Ascending aorta (tissue), 2 donors: Measurements from ENCODE around the gene CRLF1. TPM values are rescaled to one million over a fixed set of nuclear protein-coding genes. Genes with fewer than 3 reads are reported as not detected.
A peak's percentile ranks its signal among the peaks of the same experiment; 100 is the strongest.

ENCODE experiments used
- DNase-seq, 2 donors: peaks; one replicate each; pipeline ENCODE4 v3.0.0-alpha.2; 2019; ENCODE audit warnings: low spot score in 2 of 2
- H3K27ac ChIP-seq, 2 donors: fragments of 200-600 bp; sonication (generic); one replicate each; pipeline ENCODE4 v1.5.1; 2016 to 2017; ENCODE audit warnings: mild to moderate bottlenecking in 1 of 2
- H3K27me3 ChIP-seq: fragments of 200-600 bp; sonication (generic); one replicate; pipeline ENCODE4 v1.5.1; 2017
- H3K36me3 ChIP-seq, 2 donors: fragments of 200-600 bp; sonication (generic); one replicate each; pipeline ENCODE4 v1.5.1; 2016
- H3K4me1 ChIP-seq, 2 donors: fragments of 200-600 bp; sonication (generic); one replicate each; pipeline ENCODE4 v1.5.1; 2016 to 2017; ENCODE audit warnings: mild to moderate bottlenecking in 1 of 2
- H3K4me3 ChIP-seq, 2 donors: fragments of 200-600 bp; sonication (generic); one replicate each; pipeline ENCODE4 v1.5.1; 2016 to 2017; ENCODE audit warnings: mild to moderate bottlenecking in 1 of 2
- H3K9me3 ChIP-seq, 2 donors: fragments of 200-600 bp; sonication (generic); one replicate each; pipeline ENCODE4 v1.5.1; 2016
- intact Hi-C: fragments of 100-400 bp; cut with DNase I; formaldehyde crosslinking; loops from one replicate; pipeline ENCODE4 v1.15.1; 2023
- total RNA-seq: library from RNA; depleted of rRNA; stranded (reverse); fragments of >200 nt; gene quantifications from one replicate; pipeline ENCODE4 v1.1.0, GENCODE V29; 2016
- TF ChIP-seq, protein P1 (sequence below), 3 experiments: fragments of 200-600 bp in 2 of 3; fragments of 450-650 bp in 1 of 3; sonication (generic) in 2 of 3; IDR thresholded peaks; one replicate each; pipeline ENCODE4 v1.5.1; 2016 to 2019; ENCODE audit warnings: antibody characterized with exemption in 3 of 3, mild to moderate bottlenecking in 1 of 3, moderate library complexity in 1 of 3

Gene CRLF1
- total RNA-seq, 1 donor from 2014 or later, result 638 TPM

DNA sequence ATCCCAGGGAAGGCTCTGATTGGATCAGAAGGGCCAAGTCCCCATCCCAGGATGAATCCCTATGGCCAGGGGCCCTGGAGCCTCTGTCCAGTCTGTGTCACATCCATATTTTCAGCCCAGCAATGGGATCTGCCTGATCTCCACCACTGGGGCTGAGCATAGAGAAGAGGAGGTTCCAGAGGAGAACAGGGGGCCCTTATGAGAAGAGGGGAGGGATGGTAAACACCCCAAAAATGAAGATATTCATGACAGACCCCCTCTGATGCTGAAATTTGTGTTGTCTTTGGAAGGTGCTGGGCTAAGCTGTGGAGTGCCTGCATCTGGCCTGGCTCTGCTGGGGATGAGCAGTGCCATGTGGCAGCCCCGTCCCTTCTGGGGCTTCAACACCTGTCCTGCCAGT, 44.7 kb upstream of the CRLF1 start:
- H3K4me3 ChIP-seq, result peak overlapping the region; percentile 28 to 45
- no peaks in the 10 kb centered on the region for H3K27me3 ChIP-seq
- no peaks in the 10 kb centered on the region for H3K36me3 ChIP-seq
- TF ChIP-seq, protein P1, sequence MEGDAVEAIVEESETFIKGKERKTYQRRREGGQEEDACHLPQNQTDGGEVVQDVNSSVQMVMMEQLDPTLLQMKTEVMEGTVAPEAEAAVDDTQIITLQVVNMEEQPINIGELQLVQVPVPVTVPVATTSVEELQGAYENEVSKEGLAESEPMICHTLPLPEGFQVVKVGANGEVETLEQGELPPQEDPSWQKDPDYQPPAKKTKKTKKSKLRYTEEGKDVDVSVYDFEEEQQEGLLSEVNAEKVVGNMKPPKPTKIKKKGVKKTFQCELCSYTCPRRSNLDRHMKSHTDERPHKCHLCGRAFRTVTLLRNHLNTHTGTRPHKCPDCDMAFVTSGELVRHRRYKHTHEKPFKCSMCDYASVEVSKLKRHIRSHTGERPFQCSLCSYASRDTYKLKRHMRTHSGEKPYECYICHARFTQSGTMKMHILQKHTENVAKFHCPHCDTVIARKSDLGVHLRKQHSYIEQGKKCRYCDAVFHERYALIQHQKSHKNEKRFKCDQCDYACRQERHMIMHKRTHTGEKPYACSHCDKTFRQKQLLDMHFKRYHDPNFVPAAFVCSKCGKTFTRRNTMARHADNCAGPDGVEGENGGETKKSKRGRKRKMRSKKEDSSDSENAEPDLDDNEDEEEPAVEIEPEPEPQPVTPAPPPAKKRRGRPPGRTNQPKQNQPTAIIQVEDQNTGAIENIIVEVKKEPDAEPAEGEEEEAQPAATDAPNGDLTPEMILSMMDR (IDR thresholded peaks at IDR 0.05), result no peak
- DNase-seq, result no peak
- intact Hi-C loops, result no loop called here
- H3K9me3 ChIP-seq, result no peaks in the 10 kb centered on the region
- peaks cover 7 to 38% of the 10 kb centered on the region in 2 donors for H3K4me1 ChIP-seq
- peak overlapping the region; percentile 93 to 94 for H3K27ac ChIP-seq

GRCh38 chr19:18650468-18651041, 44.0 kb upstream of the CRLF1 start:
- Histone ChIP-seq H3K9me3 (no peaks in the 10 kb centered on the region), H3K4me1 (peaks cover 11 to 43% of the 10 kb centered on the region in 2 donors), H3K4me3 (peak overlapping the region; percentile 28 to 45), H3K36me3 (no peaks in the 10 kb centered on the region), H3K27ac (peak overlapping the region; percentile 93 to 94), H3K27me3 (no peaks in the 10 kb centered on the region)
- intact Hi-C loops, result loop anchor here (1.0 kb wide), 1 partner anchor 10 kb away; no protein-coding TSS in a partner anchor
- peak; percentile 73 to 97 for DNase-seq
- TF ChIP-seq, protein P1 (IDR thresholded peaks at IDR 0.05), result no peak

DNA sequence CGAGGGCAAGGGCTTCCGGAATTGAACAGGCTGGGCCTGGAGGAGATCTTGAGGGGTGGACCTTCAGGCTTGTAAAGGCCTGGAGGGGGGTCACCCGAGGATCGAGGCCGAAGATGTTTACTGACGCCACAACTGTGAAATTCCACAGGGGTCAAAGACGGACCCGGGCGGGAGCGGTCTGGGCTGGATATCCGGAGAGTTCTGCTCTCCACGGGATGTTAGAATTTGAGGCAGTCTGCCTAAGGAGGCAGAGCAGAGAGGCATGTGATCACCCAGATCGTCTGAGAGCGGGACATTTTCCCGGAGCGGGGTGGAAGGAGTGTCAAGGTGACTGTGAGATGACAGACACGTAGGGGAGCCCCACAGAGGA, 43.4 kb upstream of the CRLF1 start:
- Histone ChIP-seq H3K4me1 (peaks cover 14 to 48% of the 10 kb centered on the region in 2 donors), H3K4me3 (peak overlapping the region in 1 of 2 donors; percentile 45), H3K36me3 (no peaks in the 10 kb centered on the region), H3K27ac (peak overlapping the region; percentile 93 to 94), H3K9me3 (no peaks in the 10 kb centered on the region), H3K27me3 (no peaks in the 10 kb centered on the region)
- DNase-seq, result peak in 1 of 2 donors; percentile 84
- intact Hi-C loops, result loop anchor here (1.0 kb wide), 1 partner anchor 10 kb away; no protein-coding TSS in a partner anchor
- TF ChIP-seq, protein P1 (IDR thresholded peaks at IDR 0.05), result no peak

DNA sequence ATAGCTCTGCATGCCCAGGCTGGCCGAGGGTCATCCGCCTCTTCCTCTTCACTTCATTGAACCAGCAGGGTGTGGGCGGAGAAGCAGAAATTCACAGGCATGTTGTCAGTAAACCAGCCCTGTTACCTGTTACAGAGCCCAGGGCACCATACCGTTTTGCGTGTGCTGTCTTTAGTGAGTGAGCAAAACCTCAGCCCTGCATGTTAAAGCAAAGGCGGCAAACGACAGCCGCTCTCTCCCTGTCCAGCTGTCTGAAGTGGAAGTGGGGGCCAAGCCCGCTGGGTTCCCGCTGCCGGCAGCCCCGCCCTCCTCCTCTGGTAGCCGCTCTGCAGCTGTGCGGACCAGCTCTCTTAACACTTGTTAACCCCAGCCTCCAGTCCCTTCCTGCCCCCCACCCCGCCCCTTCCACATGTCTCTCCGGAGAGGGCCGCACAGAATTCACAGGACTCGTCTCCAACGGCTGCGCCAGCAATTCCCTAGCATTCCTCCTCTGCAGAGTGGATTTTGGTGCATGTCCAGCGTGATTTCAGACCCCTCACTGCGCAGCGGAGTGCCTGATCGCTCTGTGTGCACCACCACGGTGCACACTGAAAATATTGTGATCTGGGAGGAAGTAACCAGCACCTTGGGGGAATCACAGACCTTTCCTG, 42.9 kb upstream of the CRLF1 start:
- no peak for DNase-seq
- no peaks in the 10 kb centered on the region for H3K9me3 ChIP-seq
- peaks cover 18 to 53% of the 10 kb centered on the region in 2 donors for H3K4me1 ChIP-seq
- intact Hi-C loops, result loop anchor here (1.0 kb wide), 2 partner anchors 11 to 23 kb away; no protein-coding TSS in a partner anchor
- H3K27ac ChIP-seq, result peak overlapping the region; percentile 93 to 94
- peak overlapping the region; percentile 5 to 45 for H3K4me3 ChIP-seq
- no peaks in the 10 kb centered on the region for H3K36me3 ChIP-seq
- TF ChIP-seq, protein P1 (IDR thresholded peaks at IDR 0.05), result no peak
- H3K27me3 ChIP-seq, result no peaks in the 10 kb centered on the region

DNA sequence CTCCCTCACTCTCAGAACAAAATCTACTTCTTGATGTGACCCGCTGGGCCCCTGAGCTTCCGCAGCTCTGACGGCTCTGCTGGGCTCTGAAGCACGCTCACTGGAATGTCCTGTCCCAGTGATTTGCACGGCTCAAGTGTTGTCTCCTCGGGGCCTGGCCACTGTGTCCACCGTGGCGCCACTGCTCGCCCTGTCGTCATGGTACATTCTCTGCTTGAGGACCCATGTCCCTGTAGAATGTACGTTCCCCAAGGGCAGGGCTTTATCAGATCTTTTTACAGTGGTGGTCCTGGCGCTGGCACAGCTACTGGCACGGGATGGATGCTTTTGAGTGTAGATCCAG, 42.3 kb upstream of the CRLF1 start:
- Histone ChIP-seq H3K27me3 (no peaks in the 10 kb centered on the region), H3K27ac (peak overlapping the region; percentile 93 to 94), H3K4me3 (peak overlapping the region in 1 of 2 donors; percentile 45), H3K36me3 (no peaks in the 10 kb centered on the region), H3K9me3 (no peaks in the 10 kb centered on the region), H3K4me1 (peaks cover 18 to 56% of the 10 kb centered on the region in 2 donors)
- TF ChIP-seq, protein P1 (IDR thresholded peaks at IDR 0.05), result no peak
- DNase-seq, result no peak
- intact Hi-C loops, result loop anchor here (1.0 kb wide), 1 partner anchor 23 kb away; no protein-coding TSS in a partner anchor
